ENCODE measurements around the gene ENPP3.
"Not testable (repeated sequence)": the region's sequence is repeated elsewhere in the genome, so short reads cannot be mapped to it uniquely, and the experiment has no call there.

GRCh38 chr6:131700851-131701250 lies 63.7 kb downstream of the ENPP3 start:
- TF ChIP-seq CTCF, EZH2, EZH2phosphoT487 (IDR thresholded peaks at IDR 0.05): not testable (repeated sequence)

Data from neural progenitor cell (in vitro differentiated cells).